SKM-1 treated with dmso at 0.1 percent for 144 hours (cell line): ENCODE results near the gene PDZD2.
A peak's percentile ranks its signal among the peaks of the same experiment; 100 is the strongest.

Experiments
- DNase-seq: peaks from one replicate; lab custom pipeline; 2025; ENCODE audit not compliant: unreplicated experiment; lab: John Stamatoyannopoulos, UW

The PDZD2 gene

DNA sequence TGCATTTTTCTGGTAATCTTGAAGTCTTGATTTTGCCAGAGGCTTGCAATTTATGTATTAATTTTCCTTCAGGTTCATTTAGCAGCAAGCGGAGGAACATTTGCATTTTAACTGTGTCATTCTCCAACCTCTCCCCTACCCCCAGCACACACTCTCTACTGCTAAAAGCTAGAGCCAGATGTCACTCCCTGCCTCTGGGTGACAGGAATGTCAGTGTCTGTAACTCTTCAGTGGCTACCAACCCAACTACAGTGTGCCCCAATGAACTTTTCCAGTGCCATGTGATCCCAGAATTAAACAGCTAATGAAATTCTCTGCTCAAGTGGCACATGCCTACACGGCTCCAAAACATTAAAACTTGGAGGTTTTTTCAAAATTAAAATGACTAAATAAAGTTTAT lies 274.9 kb downstream of the PDZD2 start:
- no peak for DNase-seq

DNA sequence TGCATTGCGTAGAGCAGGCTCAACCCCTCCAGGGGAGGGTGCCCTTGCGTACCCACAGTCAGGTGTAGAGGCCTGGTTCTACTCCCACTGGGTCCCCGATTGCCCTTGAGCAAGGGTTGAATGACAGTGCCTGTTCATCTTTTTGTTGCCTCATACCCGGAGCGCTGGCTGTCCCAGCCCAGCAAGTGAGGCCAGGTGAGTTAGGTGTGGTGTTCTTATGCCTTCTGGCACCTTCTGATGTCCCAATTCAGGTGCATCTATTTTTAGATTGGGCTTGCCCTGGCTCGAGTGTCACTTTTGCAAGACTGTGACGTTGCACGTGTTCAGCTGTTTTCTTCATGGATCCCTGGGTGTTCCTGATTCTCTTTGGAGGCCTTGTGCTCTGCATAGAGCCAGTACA lies 277.4 kb downstream of the PDZD2 start:
- no peak for DNase-seq

DNA sequence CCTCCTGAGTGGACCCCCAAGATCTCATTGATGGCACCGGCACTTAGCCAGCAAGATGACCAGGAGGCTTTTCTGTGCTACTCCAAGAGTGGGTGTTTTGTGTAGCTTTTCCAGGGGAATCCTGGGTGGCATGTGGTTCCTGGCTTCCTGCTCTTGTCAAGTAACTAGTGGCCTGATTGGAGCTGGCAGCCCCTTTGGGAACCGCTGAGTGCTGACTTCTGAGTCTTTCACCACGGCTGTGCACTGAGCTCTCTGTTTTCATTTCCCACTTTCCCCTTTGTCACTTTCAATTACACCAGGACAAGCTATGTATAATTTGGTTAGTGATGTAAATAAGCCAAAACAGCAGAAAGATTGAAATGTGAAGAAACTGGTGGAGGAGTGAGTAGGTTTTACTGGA lies 279.8 kb downstream of the PDZD2 start:
- DNase-seq: no peak

DNA sequence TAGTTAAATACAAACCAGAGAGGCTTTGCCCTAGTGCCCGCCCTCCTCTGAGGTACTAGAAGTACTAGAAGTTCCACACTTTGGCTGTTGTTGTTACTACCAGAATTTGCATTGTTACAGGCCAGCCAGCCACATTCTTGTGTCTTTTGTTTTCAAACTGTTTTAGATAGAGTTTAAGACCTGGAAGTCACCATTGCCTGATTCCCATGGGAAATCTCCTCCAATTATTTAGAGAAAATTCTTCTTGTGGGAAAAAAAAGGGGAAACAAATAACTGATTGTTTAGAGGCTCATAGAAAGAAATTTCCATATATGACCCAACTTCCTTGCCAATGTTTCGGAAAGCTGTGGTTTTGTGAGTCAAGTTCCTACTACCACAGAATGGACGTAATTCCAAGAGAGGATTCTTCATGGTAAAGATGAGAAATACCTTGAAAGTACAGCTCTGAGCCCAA lies 282.9 kb downstream of the PDZD2 start:
- DNase-seq: no peak

DNA sequence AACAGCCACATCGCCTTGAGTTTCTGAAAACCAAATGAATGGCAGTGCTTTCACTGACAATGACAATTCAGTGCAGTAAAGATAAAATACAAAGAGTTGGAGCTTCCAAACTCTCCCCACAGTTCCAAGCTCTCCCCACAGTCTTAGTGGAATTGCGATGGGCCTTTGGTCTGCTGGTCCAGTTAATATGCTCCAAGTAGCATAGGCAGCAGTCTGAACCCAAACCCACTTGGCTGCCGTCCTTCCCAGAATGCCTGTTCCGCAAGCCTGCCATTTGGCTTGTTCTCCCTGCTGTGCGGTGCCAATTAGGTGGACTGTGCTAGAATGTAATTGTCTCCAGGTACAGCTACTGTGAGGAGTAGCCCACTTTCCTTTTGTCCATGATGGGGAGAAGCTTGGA lies 285.1 kb downstream of the PDZD2 start:
- no peak for DNase-seq

DNA sequence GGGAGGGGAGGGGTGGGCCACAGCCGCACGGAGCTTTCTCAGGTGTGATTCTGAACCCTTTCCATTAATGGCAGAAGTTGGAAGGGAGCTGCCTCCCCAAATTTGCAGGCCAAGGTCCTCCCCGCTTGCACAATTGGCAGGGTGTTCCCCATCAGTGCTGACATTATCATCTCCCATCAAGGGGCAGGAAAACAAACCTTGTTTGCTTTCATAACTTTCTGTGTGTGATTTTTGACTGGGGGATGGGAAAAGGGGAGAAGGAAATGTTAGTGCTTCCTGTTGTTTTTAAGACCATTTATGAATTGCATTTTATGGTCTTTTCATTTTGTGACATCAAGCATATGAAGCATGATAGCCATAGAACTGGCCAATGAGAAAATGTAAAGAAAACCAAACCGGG lies 292.9 kb downstream of the PDZD2 start:
- DNase-seq: no peak

DNA sequence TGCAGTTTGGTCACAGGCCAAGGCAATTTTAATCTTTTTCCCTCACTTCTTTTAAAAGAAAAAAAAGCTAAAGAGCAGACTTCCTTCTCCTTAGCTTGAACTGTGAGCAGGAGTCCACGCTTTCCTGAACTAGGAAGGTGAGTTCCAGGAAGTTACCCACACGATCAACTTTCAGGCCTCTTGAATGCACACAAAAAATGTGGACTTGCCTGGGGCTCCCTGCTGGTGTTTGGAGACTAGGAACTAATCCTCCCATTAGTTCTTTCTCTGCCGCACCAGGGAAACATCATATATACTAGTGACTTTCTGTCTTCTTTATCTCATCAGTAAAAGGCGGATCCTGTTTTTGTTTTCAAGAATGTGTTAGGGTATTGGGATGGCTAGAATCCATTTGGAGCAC lies 295.2 kb downstream of the PDZD2 start:
- no peak for DNase-seq

DNA sequence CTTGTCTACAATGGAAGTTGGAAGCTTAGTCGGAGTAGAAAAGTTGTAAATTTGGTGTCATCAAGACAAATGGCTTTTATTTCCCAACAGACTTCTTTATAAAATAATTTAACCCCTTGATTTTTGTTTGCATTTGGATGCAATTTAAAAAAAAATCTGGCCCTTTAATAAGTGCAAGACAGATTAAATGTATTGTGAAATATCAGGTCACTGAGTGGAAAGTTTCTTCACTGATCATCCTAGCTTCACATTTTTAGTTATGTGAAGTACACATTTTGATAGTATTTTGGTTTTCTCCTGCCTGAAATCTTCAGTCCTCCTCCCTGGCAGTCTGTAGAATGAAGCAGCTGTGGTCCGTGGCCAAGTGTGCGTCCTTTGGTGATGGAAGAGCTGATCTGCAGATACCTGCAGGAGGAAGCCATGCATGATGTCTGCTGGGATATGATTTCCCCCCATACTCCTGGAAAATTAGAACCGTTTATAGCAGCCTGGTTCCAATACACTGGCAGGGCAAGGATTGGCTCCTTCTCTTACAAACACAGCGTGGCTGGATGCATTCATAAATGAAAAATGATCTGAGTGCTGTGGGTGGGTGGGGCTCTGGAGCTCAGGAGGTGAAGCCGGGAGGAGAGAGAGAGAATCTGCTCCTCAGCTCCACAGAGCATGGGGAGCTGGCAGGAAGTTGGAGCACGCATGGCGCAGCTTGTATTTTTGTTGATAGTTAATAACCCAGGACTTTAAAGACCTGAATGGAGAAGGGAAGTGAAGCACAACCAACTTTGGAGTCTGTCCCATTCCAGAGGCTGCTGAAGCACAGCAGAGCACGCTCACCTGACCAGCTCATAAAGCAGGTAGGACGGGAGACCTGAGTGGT lies 296.8 kb downstream of the PDZD2 start:
- DNase-seq: no peak

DNA sequence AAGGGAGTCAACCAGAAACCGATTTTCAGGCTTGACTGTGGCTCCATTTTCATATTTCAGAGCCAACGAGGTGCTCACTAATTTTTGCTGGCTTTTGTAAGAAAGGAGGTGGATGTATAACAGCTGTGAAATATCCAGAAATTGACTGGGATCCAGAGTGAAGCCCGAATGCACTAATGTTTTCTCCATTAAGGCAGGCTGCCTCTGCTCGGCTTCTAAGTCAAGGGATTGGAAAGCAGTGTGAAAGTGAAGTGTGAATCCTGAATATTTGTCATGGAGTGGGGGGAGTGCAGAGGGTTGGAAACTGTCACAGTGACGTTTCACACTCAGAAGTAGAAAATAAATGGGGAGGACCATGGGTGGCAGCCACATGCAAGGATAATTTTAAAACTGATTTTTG lies 297.8 kb downstream of the PDZD2 start:
- no peak for DNase-seq

DNA sequence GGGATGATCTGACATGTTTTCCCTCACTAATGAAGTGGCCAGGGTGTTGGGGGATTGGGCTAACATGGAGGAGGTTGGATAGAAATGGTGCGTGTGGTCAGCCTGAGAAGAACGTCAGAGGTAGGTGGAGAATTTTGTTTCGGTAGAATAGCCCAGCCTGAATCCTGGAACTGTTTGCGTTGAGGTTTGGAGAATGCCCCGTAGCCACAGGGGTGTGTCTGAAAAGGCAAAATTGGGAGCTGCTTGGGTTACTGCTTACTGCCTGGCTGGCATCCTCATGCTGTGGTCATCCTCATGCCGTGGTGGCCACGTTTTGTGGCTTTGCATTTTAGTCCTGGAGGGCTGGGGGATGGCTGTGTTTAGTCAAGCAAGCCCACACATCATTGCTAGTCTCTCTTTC lies 298.3 kb downstream of the PDZD2 start:
- DNase-seq: no peak

DNA sequence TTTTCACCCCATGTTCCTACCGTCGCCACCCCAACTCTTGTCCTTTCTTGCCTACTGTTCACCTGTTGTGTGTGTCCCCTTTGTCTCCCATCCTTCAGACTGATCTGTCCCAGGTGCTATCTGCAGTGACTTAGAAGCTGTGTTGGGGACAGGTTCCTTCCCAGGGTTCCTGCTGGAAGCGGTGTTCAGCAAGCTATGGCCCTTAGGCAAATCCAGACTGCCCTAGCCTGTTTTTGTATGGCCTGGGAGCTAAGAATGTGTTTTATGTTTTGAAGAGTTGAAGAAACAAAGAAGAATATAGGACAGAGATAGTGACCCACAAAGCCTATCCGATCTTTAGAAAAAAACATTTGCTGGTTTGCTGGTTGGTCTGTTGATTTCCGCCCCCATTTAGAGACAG lies 298.8 kb downstream of the PDZD2 start:
- no peak for DNase-seq

DNA sequence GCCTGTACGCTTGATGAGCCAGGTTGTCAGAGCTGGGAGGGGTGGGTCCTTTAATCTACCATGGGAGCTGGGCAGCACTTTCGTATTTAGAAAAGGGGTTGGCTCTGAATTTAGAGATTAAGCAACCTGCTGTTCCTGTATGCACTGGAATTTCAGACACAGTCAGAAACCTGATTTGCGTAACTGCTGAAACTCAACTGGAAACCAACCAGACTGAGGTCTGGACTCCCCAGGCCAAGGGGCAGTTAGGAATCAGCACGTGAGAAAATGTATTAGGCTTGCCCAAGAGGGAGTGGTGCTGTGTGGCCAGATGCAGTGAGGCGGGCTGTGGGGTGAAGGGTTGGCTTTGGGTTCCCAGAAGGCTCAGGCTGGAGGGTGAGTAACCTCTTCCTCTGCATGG lies 300.2 kb downstream of the PDZD2 start:
- DNase-seq: peak; percentile 25

DNA sequence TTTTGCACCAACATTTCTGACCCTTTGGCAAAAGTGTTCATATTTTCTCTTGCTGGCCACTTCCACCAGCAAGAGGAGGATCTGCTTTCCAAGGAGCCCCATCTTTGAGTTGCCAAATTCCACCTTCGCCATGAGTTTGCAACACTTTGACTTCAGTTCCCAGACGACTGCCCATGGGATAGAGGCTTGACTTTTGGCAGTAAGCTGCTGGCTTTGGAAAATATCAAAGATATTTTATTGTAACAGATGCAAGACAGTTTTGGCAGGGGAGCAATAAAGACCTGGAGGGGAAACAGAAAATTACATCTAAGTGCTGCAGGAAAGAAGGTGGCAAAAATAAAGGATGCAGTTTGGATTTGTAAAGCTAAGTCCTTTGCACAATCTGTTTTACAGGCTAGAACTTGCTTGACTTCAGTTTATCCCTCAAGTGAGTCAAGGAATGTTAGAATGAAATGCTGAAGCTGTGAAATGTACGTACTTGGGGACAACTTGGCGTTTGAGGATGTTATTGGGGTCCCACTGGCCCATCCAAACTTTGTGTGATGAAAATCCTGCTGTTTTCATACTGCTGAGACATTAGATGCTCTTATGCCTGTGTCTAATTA lies 302.3 kb downstream of the PDZD2 start:
- no peak for DNase-seq

DNA sequence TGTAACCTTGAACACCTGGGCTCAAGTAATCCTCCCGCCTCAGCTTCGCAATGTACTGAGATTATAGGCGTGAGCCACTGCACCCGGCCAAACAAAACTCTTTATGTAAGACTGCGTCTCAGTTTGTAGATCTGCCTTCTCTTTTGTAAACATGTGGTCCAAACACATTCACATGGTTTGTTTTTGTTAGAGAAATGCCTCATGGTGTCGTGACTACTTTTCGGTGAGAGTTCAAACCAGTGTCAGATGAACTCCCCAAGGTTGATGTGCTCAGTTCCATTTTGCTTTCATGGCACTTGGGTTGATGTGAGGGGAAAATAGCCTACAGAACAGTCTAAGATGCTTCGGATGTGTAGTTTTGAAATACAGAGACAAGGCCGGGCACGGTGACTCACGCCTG lies 303.6 kb downstream of the PDZD2 start:
- DNase-seq: no peak

DNA sequence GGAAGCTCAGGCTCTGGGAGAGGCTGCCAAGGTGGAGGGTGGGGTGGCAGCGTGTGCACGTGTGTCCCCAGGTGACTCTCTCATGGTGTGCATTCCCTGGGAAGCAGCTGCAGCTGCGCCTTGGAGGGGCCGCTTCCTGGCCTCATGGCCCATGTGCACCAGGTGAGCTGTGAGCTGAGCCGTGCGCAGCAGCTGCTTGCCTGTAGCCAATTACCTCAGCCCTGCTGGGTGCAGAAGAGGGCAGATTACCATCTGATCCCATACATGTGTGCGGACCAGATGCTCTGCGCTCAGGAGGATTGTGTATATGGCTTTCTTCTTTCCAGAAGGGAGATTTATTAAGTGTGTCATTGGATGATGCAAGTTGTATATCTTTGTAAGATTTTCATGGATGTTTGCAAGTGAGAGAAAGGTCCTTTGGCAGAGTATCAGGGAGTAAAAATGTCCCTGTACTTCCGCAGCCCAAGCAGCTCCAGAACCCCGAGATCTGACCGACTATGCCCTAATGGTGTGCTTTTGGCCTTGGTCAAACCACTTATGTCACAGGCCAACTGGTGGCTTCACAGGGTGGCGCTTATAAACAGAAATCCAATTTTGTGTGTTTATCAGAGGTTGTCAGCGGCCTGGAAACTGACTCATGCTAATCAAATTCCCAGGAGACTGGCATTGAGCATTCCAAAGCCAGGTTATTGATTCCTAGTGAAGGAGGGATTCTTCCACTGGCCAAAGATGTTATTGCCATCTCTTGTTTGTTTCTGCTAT lies 305.9 kb downstream of the PDZD2 start:
- no peak for DNase-seq

DNA sequence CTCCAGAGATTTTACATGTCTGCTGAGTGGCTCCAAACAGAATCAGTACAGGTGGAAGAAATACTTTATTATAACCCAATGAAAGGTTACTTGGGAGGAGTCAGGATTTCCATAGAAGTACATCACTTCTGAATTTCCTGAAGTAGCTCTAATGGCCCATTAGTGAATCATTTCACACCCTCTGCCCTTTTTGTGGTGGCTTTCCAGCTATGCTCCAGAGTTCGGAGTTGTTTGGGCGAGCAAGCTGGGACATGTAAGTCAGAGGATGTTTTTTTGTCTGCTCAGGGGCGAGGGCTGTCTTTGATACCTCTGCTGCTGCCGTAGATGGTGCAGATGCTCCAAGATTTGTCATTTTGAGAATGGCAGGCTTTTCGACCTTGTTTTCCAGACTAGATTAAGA lies 309.1 kb downstream of the PDZD2 start:
- no peak for DNase-seq

DNA sequence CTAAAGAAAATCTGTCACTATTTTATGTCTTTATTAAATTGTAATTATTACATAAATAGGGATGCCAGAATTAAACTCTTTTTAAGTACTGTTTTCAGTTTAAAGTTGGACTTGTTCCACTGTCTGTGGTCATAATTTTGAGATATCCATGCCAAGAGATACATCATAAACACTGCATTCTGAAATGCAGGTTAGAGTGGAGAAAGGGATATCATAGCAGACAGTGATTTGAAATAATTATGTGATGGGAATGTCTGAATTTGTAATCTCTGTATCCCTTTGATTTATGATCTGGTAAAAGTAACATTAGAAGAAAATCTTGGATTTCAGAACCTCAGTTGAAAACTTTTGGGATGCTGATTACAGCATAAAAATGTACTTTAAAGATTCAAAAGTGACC lies 313.1 kb downstream of the PDZD2 start:
- no peak for DNase-seq

DNA sequence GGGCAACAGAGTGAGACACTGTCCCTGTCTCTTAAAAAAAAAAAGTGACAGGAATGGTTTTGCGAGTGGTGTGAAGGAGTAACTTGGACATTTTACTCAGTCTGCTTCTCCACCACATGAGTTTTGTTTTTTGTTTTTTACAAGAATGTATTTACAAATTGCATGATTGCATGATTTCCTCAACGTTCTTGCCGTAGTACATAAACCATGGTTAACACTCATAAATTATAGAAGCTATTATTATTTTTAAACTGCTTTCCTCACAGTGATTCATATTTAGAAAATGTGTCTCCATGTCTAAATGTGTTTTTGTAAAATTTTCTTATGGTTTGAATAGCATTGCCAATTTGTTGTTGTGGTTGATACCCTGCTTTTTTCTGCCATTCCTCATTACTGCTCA lies 315.2 kb downstream of the PDZD2 start:
- DNase-seq: no peak

DNA sequence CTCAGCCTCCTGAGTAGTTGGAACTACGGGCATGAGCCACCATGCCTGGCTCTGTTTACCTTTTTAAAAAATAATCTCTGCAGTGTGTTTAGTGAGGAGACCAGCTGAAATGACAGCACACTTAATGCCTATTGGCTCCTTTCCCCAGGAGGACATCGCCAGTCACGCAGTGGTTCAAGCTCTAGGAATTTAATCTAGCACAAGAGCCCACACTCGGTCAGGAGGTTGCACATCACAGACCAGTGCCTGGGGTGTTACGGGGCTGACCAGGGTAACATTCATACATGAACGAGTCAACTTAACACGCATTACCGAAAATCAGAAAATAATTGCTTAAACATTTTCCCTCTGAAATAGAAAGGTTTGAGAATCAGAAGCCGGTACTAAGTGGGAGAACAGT lies 318.2 kb downstream of the PDZD2 start:
- no peak for DNase-seq

DNA sequence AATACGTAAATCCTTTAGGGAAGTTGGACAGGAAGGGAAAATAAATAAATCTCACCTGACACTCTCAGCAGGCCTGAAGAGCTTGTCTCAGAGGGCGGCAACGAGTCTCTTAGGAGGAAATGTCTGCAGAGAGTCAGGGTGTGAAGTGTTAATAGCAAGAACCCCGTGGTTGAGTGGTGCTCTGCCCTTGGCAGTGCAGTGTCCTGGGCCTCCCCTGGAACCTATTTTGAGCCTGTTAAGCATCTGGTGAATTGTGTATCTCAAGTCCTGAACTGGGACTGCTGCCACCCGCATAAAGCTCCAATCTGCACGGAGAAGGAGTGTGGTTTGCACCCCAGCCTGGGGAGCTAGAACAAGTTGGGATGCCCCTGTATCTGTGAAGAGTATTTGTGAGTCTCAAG lies 323.4 kb downstream of the PDZD2 start:
- DNase-seq: no peak

DNA sequence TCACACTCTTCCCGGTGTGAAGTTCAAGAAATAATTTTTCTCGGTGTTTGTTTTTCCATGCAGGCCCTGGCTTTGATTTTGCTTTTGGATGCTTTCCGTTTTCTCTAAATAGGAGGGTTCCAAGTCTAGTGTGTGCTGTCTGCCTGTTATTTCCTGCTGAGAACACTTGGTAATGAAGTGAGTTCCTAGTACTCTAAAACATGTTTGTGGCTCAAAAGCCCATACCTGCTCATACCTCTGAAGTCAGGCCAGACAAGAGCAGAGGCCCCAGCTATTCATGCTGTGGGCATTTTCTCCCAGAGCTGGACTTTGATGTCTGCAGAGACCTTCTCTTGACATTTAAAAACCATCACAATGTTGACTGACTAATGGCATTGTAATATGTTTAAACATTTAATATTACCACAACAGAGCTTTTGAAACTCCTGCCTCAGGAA lies 324.0 kb downstream of the PDZD2 start:
- no peak for DNase-seq
